EL (cell line): ENCODE measurements around the gene PKDREJ.

Experiments
- DNase-seq: peaks from one replicate; pipeline ENCODE4 v3.0.0-alpha.2; 2016

Gene PKDREJ

GRCh38 chr22:46289244-46289891 lies 26.2 kb upstream of the PKDREJ start:
- no peak for DNase-seq

- no peak for DNase-seq
Measured at GRCh38 chr22:46288846-46289243, 25.7 kb upstream of the PKDREJ start.

- no peak for DNase-seq
Measured at GRCh38 chr22:46287873-46288751, 25.0 kb upstream of the PKDREJ start.

- no peak for DNase-seq
Measured at GRCh38 chr22:46286941-46287872, 24.1 kb upstream of the PKDREJ start.

GRCh38 chr22:46286006-46286405 lies 22.9 kb upstream of the PKDREJ start:
- DNase-seq: no peak

GRCh38 chr22:46281866-46282678 lies 18.9 kb upstream of the PKDREJ start:
- no peak for DNase-seq

GRCh38 chr22:46280999-46281623 lies 18.0 kb upstream of the PKDREJ start:
- no peak for DNase-seq

- DNase-seq: no peak
Measured at GRCh38 chr22:46280063-46280817, 17.1 kb upstream of the PKDREJ start.

- no peak for DNase-seq
Measured at GRCh38 chr22:46278656-46279645, 15.8 kb upstream of the PKDREJ start.

GRCh38 chr22:46276563-46276962 lies 13.4 kb upstream of the PKDREJ start:
- no peak for DNase-seq

- DNase-seq: no peak
Measured at GRCh38 chr22:46275455-46276122, 12.4 kb upstream of the PKDREJ start.

GRCh38 chr22:46274381-46274780 lies 11.2 kb upstream of the PKDREJ start:
- DNase-seq: no peak

GRCh38 chr22:46273432-46274148 lies 10.4 kb upstream of the PKDREJ start:
- no peak for DNase-seq

GRCh38 chr22:46272762-46273431 lies 9.8 kb upstream of the PKDREJ start:
- no peak for DNase-seq

GRCh38 chr22:46272196-46272595 lies 9.1 kb upstream of the PKDREJ start:
- DNase-seq: no peak

GRCh38 chr22:46269564-46269963 lies 6.4 kb upstream of the PKDREJ start:
- DNase-seq: no peak

GRCh38 chr22:46267431-46268279 lies 4.5 kb upstream of the PKDREJ start, which contains the start of gene TTC38:
Gene TTC38 (plus strand): TSS chr22:46268008. CDS start chr22:46268040, 32 bp downstream.
- peak; percentile 87 for DNase-seq
